GM04503 (cell line): ENCODE results near the gene NCCRP1.

Source experiments
- DNase-seq: peaks from one replicate; pipeline ENCODE4 v3.0.0-alpha.2; 2012; ENCODE audit warnings: low read depth

The NCCRP1 gene

GRCh38 chr19:39180749-39181148 is 16.0 kb upstream of the NCCRP1 start:
- DNase-seq, result no peak

GRCh38 chr19:39181500-39182173 is 15.1 kb upstream of the NCCRP1 start:
- no peak for DNase-seq

GRCh38 chr19:39182174-39182505 is 14.6 kb upstream of the NCCRP1 start:
- DNase-seq, result no peak

GRCh38 chr19:39183104-39183503 is 13.7 kb upstream of the NCCRP1 start:
- no peak for DNase-seq

GRCh38 chr19:39186391-39186790 is 10.4 kb upstream of the NCCRP1 start:
- no peak for DNase-seq

- no peak for DNase-seq
Measured at GRCh38 chr19:39187552-39187943, 9.2 kb upstream of the NCCRP1 start.

- DNase-seq, result no peak
Measured at GRCh38 chr19:39188960-39189359, 7.8 kb upstream of the NCCRP1 start.

GRCh38 chr19:39190768-39191167 is 6.0 kb upstream of the NCCRP1 start:
- no peak for DNase-seq

- DNase-seq, result no peak
Measured at GRCh38 chr19:39192846-39193245, 3.9 kb upstream of the NCCRP1 start.

GRCh38 chr19:39193803-39194202 is 3.0 kb upstream of the NCCRP1 start:
- no peak for DNase-seq

GRCh38 chr19:39194832-39195542 is 1.8 kb upstream of the NCCRP1 start:
- DNase-seq, result no peak

- no peak for DNase-seq
Measured at GRCh38 chr19:39195755-39196154, 1.0 kb upstream of the NCCRP1 start.

- DNase-seq, result no peak
Measured at GRCh38 chr19:39196320-39196719, 444 bp upstream of the NCCRP1 start.

GRCh38 chr19:39197808-39198207 is 1.0 kb downstream of the NCCRP1 start:
- no peak for DNase-seq

- no peak for DNase-seq
Measured at GRCh38 chr19:39199025-39199424, 2.3 kb downstream of the NCCRP1 start.

GRCh38 chr19:39200066-39200802 is 3.5 kb downstream of the NCCRP1 start:
- DNase-seq, result no peak

GRCh38 chr19:39200803-39201115 is 4.0 kb downstream of the NCCRP1 start:
- DNase-seq, result no peak

- DNase-seq, result no peak
Measured at GRCh38 chr19:39202998-39203355, 6.2 kb downstream of the NCCRP1 start.

- no peak for DNase-seq
Measured at GRCh38 chr19:39203372-39204341, 6.9 kb downstream of the NCCRP1 start, which contains the start of gene SYCN. TSS of gene SYCN (minus strand) at chr19:39204263. CDS start at chr19:39204254, 9 bp downstream.

- no peak for DNase-seq
Measured at GRCh38 chr19:39205449-39205764, 8.6 kb downstream of the NCCRP1 start.

- DNase-seq, result no peak
Measured at GRCh38 chr19:39206122-39206521, 9.4 kb downstream of the NCCRP1 start.

GRCh38 chr19:39207293-39207836 is 10.6 kb downstream of the NCCRP1 start:
- DNase-seq, result no peak
